Measurements from ENCODE around the gene CEP85.

- TF ChIP-seq POLR2A (IDR thresholded peaks at IDR 0.05; ENCODE audit: insufficient read depth in 1 of 2, low read depth in 2 of 2, low read length in 2 of 2) (peak; percentile 92 to 97), POLR2AphosphoS5 (IDR thresholded peaks at IDR 0.05; ENCODE audit: low read depth, low read length) (peak; percentile 93), MAFK (conservative IDR thresholded peaks at IDR 0.05 in 1 of 2, IDR thresholded peaks at IDR 0.05 in 1 of 2; ENCODE audit: low read length in 2 of 2) (no peak), KLF12 (CRISPR knock-in tag; IDR thresholded peaks at IDR 0.05; ENCODE audit: borderline replicate concordance) (no peak), ARNT2 (CRISPR knock-in tag; IDR thresholded peaks at IDR 0.05; ENCODE audit: low read depth) (peak; percentile 31), ZSCAN9 (CRISPR knock-in tag; IDR thresholded peaks at IDR 0.05; ENCODE audit: borderline replicate concordance) (0 out of 2 replicates have a peak, but pooled peaks have one; percentile 57), ZBTB40 (IDR thresholded peaks at IDR 0.05) (no peak), ZBTB40 (CRISPR knock-in tag; IDR thresholded peaks at IDR 0.05) (peak; percentile 79; the same call in 1 of the 2 replicates), ZSCAN5A (CRISPR knock-in tag; IDR thresholded peaks at IDR 0.05; ENCODE audit: borderline replicate concordance) (peak; percentile 58; the same call in 1 of the 2 replicates), ZNF556 (CRISPR knock-in tag; IDR thresholded peaks at IDR 0.05; ENCODE audit: borderline replicate concordance) (peak; percentile 42), TAF1 (CRISPR knock-in tag; IDR thresholded peaks at IDR 0.05) (peak; percentile 86), STAG1 (CRISPR knock-in tag; IDR thresholded peaks at IDR 0.05) (peak; percentile 70; the same call in 1 of the 2 replicates), TP53 (CRISPR knock-in tag; conservative IDR thresholded peaks at IDR 0.05) (no peak), ZNF367 (CRISPR knock-in tag; IDR thresholded peaks at IDR 0.05; ENCODE audit: borderline replicate concordance) (no peak)
These were observed at the start of gene CEP85 for GRCh38 chr1:26233903-26234643.

Measured in HepG2 (cell line).